GM04504 (cell line): Measurements from ENCODE around the gene ANGEL2.
"Not testable (repeated sequence)": the region's sequence is repeated elsewhere in the genome, so short reads cannot be mapped to it uniquely, and the experiment has no call there.

ENCODE experiments used
- DNase-seq: peaks from one replicate; pipeline ENCODE4 v3.0.0-alpha.2; 2012; ENCODE audit warnings: low read depth

Gene ANGEL2, protein sequence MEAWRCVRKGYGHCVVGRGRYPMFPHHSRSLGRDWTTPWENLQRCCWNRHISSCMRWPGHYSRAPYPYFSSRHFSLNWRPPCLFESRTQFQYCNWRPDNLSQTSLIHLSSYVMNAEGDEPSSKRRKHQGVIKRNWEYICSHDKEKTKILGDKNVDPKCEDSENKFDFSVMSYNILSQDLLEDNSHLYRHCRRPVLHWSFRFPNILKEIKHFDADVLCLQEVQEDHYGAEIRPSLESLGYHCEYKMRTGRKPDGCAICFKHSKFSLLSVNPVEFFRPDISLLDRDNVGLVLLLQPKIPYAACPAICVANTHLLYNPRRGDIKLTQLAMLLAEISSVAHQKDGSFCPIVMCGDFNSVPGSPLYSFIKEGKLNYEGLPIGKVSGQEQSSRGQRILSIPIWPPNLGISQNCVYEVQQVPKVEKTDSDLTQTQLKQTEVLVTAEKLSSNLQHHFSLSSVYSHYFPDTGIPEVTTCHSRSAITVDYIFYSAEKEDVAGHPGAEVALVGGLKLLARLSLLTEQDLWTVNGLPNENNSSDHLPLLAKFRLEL

DNA sequence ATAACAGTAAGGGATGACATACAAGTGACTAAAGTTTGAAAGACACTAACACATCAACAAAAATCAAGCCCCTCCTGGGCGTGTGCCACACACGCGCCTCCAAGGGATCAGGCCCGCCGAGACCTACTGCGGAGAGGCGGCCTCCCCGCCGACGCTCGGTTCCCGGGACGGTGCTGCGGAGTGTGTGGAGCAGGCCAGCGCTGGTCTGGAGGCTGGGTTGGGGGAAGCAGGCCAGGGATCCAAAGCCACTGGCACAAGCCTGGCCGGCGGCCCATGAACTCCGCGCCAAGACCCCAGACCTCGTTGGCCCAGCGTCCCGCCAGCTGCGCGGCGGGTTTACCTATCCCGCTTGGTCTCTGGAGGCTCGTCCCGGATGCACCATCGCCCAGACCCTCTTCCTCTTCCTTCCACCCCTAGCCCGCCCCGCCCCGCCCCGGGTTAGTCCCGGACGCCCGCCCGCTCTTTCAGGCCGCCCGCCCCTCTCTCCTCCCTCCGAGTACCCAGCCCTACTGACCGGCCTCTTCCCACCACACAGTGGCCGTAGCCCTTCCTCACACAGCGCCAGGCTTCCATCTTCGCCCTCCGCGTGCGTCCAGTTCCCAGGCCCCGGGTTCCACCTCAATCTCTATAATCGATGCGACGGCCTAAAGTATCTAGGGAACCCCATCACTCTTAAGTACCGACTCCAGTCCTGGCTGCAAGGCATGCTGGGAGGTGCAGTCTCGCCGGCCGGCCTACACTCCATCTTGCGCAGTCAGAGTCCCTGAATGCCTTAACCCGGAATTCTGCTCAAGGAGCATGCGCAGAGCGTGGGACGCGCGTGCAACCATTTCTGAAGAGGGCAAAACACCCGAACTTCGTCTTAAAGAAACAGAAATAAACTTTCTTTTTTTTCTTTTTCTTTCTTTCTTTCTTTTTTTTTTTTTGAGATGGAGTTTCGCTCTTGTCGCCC lies at the start of gene ANGEL2:
Gene ANGEL2 (minus strand): TSS at position 769 of the 952 bp plus-strand sequence. CDS start 196 bp downstream, at position 573.
- peak; percentile 95 for DNase-seq

DNA sequence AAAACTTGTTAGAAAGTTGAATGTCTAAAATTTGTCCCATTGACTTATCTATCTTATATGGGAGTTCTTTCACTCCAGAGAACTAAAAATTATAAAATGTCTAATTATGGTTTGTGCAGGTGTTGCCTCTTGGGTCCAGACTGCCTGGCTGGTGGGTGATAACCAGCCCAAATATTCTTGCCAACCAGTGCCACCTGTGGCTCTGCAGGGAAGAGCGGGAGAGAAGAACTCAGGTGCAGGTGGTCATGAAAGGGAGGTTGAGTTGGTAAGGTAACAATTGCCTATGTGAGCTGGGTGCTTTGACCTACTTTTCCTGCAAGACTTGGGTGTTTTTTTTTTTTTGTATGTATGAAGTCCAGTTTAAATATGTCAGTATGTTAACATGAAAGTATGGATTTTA lies 45.6 kb upstream of the ANGEL2 start:
- no peak for DNase-seq

DNA sequence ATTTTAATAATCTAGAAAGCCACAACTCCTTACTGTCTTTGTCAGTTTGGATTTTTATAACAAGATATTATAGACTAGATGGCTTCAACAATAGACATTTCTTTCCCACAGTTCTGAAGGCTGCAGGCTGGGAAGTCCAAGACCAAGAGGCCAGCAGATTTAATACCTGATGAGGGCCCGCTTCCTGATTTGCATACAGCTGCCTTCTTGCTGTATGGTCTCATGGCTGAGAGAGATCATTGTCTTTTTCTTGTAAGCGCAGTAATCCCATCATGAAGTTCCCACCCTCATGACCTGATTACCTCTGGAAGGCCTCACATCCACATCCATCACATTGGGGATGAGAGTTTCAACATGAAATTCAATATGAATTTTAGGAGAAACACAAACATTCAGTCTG lies 45.2 kb upstream of the ANGEL2 start:
- no peak for DNase-seq

DNA sequence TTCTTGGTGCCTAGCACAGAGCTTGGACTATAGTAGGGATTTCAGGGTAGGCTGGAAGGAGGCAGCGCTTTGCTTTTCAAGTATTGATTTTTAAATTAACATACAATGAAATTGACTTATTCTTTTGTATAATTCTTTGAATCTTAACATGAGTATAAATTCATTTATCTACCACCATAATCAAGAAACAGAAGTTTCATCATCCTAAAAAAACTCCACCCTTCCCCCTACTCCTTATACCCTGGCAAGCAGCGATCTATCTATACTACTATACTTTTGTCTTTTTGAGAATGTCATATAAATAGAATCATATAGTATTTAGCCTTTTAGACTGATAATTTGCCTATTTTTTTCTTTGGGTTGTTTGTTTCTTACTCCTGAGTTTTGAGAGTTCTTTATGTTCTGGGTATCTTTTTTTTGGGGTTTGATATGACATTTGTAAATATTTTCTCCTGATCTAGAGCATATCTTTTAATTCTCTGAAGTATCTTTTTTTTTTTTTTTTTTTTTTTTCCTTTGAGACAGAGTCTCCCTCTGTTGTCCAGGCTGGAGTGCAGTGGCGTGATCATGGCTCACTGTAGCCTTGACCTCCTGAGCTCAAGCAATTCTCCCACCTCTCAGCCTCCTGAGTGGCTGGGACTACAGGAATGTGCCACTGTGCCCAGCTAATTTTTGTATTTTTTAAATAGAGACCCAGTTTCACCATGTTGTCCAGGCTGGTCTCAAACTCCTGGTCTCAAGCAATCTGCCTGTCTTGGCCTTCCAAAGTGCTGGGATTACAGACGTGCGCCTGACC lies 41.8 kb upstream of the ANGEL2 start:
- no peak for DNase-seq

DNA sequence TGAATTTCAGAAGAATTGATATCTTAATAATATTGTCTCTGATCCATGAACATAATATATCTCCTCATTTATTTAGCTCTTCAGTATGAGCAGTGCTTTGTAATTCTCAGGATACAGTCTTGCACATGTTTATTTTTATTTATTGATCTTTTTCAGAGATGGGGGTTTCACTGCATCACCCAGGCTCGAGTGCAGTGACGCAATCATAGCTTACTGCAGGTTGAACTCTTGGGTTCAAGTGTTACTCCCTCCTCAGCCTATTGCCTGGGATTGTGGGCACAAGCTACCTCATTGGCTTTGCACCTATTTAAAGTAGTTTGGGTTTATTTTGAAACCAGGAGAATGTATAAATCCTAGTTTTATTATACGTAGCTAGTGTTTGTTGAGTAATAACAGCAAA lies 40.1 kb upstream of the ANGEL2 start:
- no peak for DNase-seq

DNA sequence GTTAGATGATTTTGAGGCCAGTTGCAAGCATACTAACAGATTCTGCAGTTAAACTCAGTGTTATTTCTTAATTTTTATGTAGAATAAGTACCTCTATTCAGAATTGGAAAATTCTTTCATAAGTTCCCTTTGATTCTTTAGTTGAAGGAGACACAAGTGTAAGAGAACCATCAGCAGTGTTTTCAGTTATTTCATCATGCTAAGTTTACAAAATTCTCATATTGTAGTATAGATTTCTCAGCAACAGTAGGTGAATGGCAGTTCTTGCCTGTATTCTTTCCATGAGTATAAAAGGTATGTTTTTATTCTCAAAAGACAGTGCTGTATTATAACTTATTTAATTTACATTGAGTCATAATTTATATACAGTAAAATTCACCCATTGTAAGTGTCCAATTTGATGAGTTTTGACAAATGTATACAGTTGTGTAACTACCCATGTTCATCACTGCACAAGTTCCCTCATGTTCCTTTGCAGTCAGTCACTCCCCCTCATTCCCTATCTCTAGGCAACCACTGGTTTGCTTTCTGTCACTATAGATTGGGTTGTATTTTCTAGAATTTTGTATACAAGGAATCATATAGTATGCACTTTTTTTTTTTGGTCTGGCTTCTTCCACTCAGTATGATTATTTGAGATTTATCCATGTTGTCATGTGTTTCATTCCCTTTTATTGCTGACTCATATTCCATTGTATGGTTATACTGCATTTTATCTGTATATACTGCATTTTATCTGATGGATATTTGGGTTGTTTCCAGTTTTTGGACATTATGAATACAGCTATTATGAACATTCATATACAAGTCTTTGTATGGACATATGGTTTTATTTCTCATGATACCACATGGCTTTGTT lies 39.3 kb upstream of the ANGEL2 start:
- no peak for DNase-seq

DNA sequence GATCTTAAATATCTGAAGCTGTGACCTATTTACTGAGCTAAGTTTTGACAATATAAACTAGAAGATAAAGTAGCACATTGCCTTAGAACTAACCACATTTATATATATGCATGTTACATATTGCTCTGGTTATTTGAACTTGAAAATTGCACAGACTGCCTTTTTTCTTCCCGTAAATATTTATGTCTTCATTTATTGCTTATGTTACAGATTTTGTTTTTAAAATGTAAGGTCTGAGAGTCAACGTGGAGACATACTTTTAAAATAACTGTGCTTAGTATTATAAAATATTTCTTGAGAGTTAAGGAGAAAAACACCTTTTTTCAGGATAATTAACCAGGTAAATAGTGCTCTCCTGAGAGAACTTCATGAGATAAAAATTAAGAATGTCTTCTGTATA lies 38.5 kb upstream of the ANGEL2 start:
- no peak for DNase-seq

DNA sequence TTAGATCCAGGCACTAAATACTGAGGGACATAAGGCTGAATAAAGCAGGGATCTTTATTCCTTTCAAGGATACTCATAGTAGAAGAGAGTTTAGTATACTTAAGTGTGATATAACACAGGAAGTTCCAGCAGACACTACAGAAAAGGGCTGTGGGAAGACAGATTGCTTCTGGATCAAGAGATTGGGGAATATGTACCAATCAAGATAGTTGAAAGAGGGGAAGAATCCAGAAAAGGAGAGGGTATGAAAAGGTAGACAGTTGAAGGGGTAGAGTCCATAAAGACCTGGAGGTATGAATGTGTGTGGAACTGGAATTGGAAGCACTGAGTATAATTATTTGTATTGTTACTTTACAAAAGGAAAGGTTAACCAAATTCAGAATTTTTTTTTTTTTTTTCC lies 37.8 kb upstream of the ANGEL2 start:
- DNase-seq: no peak

DNA sequence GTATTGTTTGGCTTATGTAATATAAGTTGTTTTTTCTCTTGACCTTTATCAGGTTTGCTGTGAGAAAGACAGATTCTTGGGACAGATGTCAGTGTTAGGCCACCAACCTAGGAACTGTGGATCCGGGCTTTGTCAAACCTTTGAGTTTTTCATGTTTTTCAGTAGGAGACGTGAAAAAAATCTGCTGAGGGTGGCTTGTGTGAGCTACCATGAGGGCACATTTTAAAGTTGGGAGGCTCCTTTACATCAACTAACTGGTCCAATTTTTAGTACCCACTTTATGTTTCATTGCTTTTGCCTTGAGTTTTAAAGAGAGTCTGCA lies 36.2 kb upstream of the ANGEL2 start:
- no peak for DNase-seq

DNA sequence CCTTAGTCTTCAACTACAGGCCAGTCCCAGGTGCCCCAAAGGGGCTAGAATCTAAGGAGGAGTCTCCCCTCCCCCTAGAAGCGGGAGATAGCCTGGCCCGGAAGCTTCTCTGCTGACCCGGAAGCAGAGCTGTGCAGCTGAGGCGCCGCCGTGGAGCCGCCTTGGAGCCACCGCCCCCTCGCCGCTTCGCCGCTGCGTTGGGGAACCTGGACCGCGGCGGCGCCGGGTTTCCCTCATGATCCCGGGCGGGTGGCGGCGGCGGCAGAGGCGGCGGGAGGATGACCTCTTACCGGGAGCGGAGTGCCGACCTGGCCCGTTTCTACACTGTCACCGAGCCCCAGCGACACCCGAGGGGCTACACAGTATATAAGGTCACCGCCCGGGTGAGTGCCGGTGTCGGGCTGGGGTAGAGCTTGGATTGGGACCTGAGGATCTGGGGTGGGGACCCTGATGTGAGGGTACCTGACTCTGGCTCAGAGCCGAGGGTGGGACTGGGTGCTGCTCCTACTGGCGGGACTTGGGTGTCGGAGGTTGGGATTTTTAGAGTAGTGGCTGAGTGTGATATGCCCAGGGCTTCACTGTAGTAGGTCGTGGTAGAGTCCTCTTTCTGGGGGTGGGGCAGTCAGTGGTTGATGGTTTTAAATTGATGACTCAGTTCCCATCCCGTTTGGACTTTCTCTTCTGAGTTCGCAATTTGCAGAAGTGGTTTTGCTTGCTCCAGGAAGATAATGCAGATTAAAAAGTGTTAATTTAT lies 35.6 kb upstream of the ANGEL2 start, which contains the start of gene RPS6KC1:
Gene RPS6KC1 (plus strand): TSS at position 115 of the 754 bp plus-strand sequence. CDS start 164 bp downstream, at position 279.
- peak; percentile 54 for DNase-seq

DNA sequence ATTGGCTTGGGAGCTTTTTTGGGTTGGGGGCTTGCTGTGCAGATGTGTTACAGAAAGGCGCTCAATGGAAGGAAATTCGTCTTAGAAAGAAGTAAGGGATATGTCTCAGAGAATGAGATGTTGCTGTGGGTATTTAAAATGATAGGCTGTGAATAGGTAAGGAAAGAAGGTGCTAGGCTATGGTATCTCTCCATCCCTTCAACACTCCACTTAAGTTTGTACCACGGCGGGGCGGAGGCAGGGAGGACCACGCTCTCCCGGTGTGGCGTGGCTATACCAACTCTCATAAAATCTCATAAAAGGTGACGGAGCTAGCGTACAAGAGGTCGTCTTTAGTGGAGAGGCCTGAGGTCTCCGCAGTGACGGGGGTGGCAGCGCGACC lies 35.1 kb upstream of the ANGEL2 start:
- no peak for DNase-seq

DNA sequence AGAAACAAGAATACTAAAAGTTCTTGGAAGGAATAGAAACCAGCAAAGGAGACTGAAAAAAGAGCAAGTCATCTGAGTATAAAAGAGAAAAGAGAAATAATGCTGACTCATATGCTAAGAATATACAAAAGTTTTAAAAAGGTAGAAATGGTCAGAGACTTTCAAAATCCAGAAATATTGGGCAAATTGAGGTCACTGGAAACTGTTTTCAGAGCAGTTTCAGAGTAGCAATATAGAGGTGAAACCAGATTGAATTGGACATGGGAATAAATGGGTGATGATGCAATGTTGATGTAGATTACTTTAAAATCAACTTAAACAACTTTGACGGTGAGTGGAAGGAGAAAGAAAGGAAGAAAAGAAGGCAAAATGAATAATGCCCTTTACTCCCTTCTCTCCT lies 33.6 kb upstream of the ANGEL2 start:
- DNase-seq: no peak

DNA sequence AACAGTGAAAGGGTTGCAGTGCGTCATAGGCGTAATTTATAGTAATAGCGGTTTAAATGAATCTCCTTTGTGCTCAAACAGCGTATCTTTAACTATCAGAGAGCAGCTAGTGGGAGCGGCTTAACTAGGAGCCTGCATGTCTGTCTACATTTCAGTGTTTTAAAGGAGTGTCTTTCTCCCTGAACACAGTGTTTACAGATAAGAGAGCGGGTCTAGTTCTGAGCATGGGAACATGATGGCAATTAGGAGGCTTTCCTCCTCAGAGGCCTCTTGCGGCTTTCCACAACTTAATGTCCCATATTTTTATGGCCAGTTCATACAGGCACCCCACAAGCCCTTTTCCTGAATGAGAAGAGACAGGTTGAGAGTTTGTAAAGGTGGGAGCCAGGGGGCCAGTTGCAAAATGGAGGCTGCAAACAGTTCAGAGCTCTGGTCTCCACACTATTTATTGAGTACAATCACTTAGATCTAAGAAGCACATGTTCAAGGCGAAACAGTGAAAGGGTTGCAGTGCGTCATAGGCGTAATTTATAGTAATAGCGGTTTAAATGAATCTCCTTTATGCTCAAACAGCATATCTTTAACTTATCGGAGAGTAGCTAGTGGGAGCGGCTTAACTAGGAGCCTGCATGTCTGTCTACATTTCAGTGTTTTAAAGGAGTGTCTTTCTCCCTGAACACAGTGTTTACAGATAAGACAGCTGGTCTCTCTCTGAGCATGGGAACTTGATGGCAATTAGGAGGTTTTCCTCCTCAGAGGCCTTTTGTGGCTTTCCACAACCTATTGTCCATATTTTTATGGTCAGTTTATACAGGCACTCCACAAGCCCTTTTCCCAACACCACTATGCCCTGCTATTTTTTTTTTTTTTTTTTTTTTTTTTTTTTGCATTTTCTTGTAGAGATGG lies 29.9 kb upstream of the ANGEL2 start:
- not testable (repeated sequence) for DNase-seq

DNA sequence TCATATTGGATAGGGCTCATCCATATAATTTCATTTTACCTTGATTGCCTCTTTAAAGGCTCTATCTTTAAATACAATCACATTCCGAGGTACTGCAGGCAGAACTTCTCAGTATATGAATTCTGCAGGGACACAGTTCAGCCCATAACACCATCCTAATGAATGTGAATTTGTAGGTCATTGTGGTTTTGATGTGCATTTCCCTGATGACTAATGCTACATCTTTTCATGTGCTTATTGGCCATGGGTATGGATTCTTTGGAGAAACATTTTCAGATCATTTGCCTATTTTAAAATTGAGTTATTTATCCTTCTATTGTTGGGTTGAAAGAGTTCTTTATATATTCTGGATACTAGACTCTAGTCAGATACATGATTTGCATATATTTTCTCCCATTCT lies 25.8 kb upstream of the ANGEL2 start:
- peak; percentile 7 for DNase-seq

DNA sequence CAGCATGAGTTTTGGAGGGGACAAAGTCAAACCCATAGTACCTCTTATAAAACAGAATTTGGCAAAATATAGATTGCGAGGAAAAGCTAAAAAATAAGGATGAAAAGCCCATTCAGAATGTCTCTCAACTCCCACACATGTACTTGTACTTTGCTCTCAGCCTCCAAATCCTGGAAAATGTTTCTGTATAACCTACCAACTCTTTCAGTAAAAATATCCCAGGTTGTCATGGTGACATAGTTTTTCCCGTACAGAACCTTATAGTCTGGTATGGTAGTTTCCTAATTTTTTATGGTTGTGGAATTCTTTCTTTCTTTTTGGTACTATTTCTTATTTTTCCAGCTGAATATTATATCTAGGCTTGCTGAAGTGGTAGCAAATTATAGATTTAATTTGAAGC lies 19.9 kb upstream of the ANGEL2 start:
- DNase-seq: no peak

DNA sequence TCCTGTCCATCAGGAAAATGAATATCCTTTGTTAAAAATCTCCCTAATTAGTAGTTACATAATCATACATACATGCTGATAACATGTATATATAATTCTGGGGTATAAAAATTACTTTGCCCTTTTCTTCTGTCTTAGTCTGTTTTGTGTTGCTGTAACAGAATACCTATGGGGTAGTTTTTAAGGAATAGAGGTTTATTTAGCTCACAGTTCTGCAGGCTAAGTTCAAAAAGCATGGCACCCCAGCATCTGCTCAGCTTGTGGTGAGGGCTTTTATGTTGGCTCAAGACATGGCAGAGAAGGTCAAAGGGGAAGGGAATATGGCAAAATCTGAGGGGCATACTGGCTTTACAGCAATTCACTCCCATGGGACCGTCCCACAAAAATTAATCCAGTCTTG lies 19.0 kb upstream of the ANGEL2 start:
- DNase-seq: no peak

DNA sequence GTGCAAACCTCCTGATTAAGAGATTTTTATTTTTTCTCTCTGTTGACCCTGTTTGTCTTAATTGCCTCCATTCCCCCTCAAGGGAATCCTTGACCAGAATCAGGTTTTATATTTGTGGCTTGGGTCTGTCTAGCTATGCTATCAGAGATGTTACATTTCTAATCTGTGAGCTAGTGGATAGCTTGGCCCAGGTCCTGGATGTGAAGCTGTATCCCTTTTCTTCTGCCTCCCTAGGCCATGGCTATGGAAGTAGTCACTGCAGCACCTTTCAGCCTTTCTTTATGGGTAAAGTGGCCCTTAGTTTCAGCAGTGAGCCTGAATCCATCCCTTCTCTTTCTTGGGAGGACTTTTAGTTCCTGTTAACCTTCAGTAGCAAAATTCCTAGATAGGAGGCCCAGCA lies 17.0 kb upstream of the ANGEL2 start:
- DNase-seq: no peak

DNA sequence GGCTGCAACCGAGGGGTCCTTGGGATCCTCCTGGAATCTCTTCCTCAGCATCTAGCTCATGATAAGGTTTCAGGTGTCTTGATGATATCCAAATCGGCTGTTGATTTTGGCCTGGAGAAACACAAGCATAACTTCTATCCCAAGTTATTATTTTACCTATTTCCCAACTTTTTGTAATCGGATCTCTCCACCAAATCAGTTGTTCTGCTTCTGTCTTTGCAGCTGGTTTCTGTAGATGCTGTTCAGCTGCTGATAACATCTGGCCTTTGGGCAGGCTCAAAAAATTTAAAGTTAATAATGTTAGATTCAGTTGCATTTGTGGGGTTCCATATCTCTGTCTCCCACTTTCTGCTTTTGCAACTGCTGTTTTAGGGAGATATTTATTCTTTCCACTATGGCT lies 11.4 kb upstream of the ANGEL2 start:
- DNase-seq: not testable (repeated sequence)

DNA sequence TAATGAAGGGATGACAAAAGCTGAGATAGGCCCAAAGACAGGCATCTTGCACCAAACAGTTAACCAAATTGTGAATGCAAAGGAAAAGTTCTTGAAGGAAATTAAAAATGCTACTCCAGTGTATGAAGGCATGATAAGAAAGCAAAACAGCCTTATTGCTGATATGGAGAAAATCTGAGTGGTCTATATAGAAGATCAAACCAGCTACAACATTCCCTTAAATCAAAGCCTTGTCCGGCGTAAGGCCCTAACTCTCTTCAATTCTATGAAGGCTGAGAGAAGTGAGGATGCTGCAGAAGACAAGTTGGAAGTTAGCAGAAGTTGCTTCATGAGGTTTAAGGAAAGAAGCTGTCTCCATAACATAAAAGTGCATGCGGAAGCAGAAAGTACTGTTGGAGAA lies 4.3 kb upstream of the ANGEL2 start:
- DNase-seq: no peak
